ENCODE results near the gene MIP.

Gene MIP

DNA sequence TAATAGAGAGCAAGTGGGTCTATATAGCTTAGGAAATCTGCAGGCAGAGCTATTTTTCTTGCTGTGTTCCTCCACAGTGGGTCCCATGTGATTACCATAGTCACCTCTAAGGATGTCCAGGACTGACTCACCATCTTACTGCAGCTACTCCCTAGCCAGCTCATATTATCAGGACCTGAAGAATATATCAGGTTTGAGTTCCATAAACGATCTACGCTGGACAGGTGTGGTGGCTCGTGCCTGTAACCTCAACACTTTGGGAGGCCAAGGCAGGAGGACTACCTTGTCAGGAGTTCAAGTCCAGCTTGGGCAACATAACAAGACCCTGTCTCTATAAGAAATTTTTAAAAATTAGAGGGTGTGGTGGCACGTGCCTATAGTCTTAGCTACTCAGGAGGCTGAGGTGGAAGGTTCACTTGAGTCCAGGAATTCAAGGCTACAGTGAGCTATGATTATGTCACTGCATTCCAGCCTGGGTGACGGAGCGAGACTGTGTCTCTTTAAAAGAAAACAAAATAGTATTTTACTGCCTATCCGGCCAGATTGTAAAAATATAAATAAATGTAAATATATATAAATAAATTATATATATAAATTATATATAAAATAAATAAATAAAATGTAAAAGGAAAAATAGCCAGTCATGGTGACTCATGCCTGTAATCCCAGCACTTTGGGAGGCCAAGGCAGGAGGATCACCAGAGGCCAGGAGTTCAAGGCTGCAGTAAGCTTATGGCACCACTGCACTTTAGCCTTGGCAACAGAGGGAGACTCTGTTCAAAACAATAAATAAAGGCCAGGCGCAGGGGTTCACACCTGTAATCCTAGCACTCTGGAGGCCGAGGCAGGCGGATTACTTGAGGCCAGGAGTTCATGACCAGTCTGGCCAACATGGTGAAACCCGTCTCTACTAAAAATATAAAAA lies 7.0 kb upstream of the MIP start:
- TF ChIP-seq, protein P1, sequence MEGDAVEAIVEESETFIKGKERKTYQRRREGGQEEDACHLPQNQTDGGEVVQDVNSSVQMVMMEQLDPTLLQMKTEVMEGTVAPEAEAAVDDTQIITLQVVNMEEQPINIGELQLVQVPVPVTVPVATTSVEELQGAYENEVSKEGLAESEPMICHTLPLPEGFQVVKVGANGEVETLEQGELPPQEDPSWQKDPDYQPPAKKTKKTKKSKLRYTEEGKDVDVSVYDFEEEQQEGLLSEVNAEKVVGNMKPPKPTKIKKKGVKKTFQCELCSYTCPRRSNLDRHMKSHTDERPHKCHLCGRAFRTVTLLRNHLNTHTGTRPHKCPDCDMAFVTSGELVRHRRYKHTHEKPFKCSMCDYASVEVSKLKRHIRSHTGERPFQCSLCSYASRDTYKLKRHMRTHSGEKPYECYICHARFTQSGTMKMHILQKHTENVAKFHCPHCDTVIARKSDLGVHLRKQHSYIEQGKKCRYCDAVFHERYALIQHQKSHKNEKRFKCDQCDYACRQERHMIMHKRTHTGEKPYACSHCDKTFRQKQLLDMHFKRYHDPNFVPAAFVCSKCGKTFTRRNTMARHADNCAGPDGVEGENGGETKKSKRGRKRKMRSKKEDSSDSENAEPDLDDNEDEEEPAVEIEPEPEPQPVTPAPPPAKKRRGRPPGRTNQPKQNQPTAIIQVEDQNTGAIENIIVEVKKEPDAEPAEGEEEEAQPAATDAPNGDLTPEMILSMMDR (IDR thresholded peaks at IDR 0.05): no peak

DNA sequence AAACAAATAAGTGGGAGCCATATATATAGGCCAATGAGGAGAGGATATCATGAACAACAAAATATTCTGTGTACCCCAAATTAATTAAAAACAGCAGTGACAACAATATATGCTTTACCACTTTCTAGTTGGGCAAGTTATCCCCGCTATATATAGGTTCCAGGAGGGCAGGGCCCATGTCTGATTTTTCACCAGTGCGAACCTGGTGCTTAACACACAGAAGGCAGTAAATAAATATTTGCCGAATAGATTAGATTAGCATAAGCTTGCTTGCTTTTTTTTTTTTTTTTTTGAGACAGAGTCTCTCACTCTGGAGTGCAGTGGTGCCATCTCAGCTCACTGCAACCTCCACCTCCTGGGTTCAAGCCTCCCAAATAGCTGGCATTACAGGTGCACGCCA lies 3.4 kb upstream of the MIP start:
- TF ChIP-seq, protein P1 (IDR thresholded peaks at IDR 0.05): no peak

DNA sequence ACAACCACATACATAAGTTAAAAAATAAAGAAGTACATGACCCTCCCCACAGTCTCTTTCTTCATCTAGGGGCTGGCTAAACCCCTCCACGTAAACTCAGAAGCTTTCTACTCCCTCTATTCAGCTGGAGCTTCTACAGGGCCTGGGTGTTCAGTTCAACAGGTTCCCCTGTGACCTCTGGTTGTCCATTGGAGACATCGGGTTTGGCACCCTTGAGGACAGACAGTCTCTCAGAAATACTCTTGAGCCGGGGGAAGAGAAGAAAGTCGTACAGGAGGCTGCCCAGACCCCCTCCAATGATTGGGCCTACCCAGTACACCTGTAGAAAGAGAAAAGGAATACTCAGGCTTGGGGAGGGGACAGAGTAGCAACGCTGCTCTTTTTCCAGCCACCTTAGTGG lies 3.3 kb downstream of the MIP start:
- TF ChIP-seq, protein P1 (IDR thresholded peaks at IDR 0.05): no peak

DNA sequence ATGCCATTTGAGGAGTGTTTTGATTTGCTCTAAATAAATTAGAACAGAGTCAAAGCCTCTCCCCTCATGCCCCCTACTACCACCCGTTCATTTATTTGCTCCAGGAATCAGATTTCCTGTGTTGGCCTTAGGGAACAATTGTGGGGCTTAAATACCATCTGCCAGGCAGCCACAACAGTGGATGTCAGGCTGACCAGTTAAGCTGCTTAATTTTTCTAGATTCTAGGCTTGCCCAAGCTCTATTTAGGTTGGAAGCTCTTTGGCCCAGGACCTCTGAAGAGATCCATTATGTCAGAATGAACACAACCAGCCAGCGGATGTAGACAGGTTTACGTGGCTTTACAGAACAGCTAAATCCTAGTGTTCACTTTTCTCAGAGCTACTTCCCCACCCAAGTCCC lies 4.2 kb downstream of the MIP start:
- TF ChIP-seq, protein P1 (IDR thresholded peaks at IDR 0.05): no peak

DNA sequence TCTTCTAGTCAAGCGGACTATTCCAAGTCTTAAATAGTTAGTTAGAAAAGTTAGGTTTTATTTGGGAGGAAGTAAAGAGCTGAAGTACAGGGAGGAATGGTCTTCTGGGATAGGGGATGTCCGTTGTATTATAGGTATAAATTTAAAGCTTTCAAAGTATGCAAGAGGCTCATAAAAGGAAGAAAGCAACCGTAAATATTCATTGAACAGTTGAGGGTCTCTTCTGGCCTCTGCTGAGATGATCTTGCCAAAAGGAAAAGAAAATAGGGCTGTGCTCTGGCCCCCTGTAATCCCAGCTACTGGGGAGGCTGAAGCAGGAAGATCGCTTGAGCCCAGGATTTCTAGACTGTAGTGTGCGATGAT lies 4.9 kb downstream of the MIP start:
- TF ChIP-seq, protein P1 (IDR thresholded peaks at IDR 0.05): no peak

DNA sequence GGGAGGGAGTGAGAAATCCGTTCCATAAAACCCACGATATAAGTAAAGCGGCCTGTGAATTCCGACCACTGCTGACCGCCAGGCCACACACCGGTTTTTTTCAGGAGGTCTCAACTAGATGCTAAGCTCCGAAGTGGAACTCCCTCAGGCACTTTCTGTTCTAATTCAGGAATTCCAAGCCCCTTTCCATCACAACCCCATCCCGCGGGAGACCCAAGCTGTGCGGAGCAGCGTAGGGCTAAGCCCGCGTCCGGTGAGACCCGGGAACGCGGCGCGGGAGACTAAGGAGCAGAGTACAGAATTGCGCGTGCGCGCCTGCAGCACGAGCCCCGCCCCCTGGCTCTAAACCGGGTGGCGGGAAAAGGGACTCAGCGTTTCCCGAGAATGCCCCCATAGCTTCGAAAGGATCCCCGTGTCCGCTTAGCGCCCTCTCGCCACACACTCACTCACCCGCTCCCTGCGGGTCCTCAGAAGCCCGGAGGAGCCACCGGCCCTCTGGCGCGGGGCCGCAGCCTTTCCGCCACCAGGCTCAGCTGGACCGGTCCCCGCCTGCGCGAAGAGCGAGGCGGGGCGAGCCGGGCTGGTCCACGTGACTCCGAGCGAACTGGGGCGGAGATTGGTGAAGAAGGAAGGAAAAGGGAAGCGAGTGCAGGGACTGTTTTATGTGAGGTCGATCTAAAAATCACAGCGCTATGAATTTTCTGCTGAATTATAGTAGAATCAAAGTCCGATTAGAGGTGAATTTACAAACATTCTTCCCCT lies 5.4 kb downstream of the MIP start, which contains the start of gene TIMELESS:
Gene TIMELESS, minus strand, starts transcription at position 567 of the 762 bp plus-strand sequence. CDS start 15,256 bp downstream, outside the sequence.
- TF ChIP-seq, protein P1 (IDR thresholded peaks at IDR 0.05): no peak

DNA sequence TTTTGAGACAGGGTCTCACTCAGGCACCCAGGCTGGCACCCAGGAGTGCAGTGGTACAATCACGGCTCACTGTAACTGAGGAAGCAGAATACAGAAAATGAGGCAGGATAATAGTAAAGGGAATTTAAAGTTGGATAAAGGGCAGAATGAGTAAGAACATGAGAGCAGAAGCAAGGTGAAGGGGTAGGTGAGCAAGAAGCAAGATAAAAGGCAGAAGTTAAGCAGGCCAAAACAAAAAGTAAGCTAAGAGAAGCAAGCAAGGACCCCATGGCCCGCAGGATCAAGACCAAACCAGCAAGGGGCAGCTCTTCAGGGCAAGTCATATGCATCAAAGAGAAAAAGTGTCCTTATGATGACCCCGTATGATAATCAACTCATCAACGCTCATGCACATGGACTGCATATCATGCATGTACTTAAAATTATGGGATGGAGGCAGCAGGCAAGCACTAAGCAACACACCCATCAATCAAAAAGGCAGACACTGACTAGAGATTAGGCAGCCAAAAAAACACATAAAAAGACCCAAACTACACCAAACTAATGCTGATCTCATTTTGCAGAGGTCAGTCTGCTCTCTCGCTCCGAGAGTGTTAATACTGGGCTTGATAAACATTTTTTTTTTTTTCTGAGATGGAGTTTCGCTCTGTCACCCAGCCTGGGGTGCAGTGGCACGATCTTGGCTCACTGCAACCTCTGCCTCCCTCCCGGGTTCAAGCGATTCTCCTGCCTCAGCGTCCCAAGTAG lies 16.9 kb downstream of the MIP start:
- TF ChIP-seq, protein P1 (IDR thresholded peaks at IDR 0.05): no peak

Measured in LNCAP (cell line).